C4-2B (cell line): ENCODE measurements around the gene EXOSC6.
"Not testable (repeated sequence)": the region's sequence is repeated elsewhere in the genome, so short reads cannot be mapped to it uniquely, and the experiment has no call there.

ENCODE experiments used
- ZFX ChIP-seq: fragments of 450-650 bp; IDR thresholded peaks from 2 replicates; pipeline ENCODE4 v1.6.1; 2017
- TF ChIP-seq, protein P1 (sequence below): fragments of 450-650 bp; conservative IDR thresholded peaks from 2 replicates; pipeline ENCODE4 v1.5.1; 2017; ENCODE audit warnings: mild to moderate bottlenecking

DNA sequence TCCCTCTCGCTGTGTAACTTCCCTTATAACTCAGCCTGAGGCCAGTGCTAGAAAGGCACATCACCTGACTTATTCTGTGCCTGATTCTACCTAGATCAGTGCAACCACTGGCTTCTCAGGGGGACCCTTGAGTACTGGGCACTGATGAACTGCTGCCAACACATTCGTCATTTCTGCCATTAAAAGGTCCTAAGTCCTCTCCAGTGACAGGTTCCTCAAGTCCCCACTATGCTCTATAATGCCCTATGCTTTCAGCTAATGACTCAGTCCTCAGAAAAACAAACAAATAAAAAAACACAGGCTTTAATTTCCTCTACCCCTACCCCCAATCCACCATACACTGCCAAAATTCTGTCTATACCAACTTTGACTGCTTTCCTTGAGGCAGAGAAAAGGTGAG lies 28.5 kb downstream of the EXOSC6 start:
- TF ChIP-seq, protein P1, sequence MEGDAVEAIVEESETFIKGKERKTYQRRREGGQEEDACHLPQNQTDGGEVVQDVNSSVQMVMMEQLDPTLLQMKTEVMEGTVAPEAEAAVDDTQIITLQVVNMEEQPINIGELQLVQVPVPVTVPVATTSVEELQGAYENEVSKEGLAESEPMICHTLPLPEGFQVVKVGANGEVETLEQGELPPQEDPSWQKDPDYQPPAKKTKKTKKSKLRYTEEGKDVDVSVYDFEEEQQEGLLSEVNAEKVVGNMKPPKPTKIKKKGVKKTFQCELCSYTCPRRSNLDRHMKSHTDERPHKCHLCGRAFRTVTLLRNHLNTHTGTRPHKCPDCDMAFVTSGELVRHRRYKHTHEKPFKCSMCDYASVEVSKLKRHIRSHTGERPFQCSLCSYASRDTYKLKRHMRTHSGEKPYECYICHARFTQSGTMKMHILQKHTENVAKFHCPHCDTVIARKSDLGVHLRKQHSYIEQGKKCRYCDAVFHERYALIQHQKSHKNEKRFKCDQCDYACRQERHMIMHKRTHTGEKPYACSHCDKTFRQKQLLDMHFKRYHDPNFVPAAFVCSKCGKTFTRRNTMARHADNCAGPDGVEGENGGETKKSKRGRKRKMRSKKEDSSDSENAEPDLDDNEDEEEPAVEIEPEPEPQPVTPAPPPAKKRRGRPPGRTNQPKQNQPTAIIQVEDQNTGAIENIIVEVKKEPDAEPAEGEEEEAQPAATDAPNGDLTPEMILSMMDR, result not testable (repeated sequence)
- not testable (repeated sequence) for TF ChIP-seq ZFX
